HFFc6 (cell line): Measurements from ENCODE around the gene KRT37. TPM values are rescaled to one million over a fixed set of nuclear protein-coding genes. Genes with fewer than 3 reads are reported as not detected.
"Not testable (repeated sequence)": the region's sequence is repeated elsewhere in the genome, so short reads cannot be mapped to it uniquely, and the experiment has no call there.

Experiments used
- DNase-seq: peaks from one replicate; pipeline ENCODE4 v3.0.0-alpha.2; 2018
- H3K27ac Mint-ChIP-seq: 2 replicates; pipeline ENCODE4 v1.8.0; 2020; ENCODE audit warnings: mild to moderate bottlenecking, mixed read lengths
- H3K27me3 Mint-ChIP-seq: 2 replicates; pipeline ENCODE4 v1.8.0; 2021; ENCODE audit warnings: mild to moderate bottlenecking, moderate library complexity, mixed read lengths; ENCODE audit not compliant: insufficient read depth
- H3K36me3 Mint-ChIP-seq: 2 replicates; pipeline ENCODE4 v1.8.0; 2021; ENCODE audit warnings: low read depth, mixed read lengths
- H3K4me1 Mint-ChIP-seq: 2 replicates; pipeline ENCODE4 v1.8.0; 2020; ENCODE audit warnings: low read depth, mixed read lengths
- H3K4me3 Mint-ChIP-seq: 2 replicates; pipeline ENCODE4 v1.8.0; 2020; ENCODE audit warnings: mild to moderate bottlenecking, moderate library complexity, mixed read lengths
- H3K9me3 Mint-ChIP-seq: 2 replicates; pipeline ENCODE4 v1.8.0; 2020; ENCODE audit warnings: mild to moderate bottlenecking, mixed read lengths
- total RNA-seq, 6 experiments: library from RNA; stranded (reverse); fragmentation: NEBNext Ultra II Directional; extraction: Animal tissue kit (Norgen Biotek cat#: 25700); gene quantifications; 2 replicates in 1 of 6; 3 replicates in 5 of 6; pipeline ENCODE4 v1.2.3, GENCODE V29; 2021
- TF ChIP-seq, protein P1 (sequence below): fragments of 200-600 bp; sonication (generic); IDR thresholded peaks from 2 replicates; pipeline ENCODE4 v1.5.0; 2021; ENCODE audit warnings: antibody characterized with exemption, mild to moderate bottlenecking

KRT37 gene
- total RNA-seq, 6 experiments from 2014 or later = not detected

DNA sequence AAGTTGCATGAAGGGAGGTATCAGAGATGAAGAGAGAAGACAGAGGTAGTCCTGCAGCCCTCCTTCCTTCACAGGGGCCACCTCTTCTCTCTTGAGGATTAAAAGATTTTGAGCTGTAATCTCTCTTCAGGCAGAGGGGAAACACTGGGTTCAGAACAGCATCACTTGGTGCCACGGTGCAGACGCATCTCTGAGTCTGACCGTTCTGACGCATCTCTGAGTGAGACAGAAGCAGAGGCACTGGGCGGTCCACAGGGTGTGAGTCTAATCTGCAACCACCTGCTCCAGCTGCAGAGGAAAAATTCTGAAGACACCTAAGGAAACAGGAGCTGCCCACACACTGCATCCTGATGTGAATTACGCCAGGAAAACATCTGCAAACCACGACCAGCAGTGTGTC lies 5.3 kb upstream of the KRT37 start:
- Mint-ChIP-seq H3K27ac (no peak overlapping the region), H3K36me3 (no peaks in the 10 kb centered on the region), H3K4me1 (peaks cover 22% of the 10 kb centered on the region), H3K4me3 (no peak overlapping the region), H3K9me3 (no peaks in the 10 kb centered on the region), H3K27me3 (no peaks in the 10 kb centered on the region)
- TF ChIP-seq, protein P1, sequence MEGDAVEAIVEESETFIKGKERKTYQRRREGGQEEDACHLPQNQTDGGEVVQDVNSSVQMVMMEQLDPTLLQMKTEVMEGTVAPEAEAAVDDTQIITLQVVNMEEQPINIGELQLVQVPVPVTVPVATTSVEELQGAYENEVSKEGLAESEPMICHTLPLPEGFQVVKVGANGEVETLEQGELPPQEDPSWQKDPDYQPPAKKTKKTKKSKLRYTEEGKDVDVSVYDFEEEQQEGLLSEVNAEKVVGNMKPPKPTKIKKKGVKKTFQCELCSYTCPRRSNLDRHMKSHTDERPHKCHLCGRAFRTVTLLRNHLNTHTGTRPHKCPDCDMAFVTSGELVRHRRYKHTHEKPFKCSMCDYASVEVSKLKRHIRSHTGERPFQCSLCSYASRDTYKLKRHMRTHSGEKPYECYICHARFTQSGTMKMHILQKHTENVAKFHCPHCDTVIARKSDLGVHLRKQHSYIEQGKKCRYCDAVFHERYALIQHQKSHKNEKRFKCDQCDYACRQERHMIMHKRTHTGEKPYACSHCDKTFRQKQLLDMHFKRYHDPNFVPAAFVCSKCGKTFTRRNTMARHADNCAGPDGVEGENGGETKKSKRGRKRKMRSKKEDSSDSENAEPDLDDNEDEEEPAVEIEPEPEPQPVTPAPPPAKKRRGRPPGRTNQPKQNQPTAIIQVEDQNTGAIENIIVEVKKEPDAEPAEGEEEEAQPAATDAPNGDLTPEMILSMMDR = no peak
- no peak for DNase-seq

DNA sequence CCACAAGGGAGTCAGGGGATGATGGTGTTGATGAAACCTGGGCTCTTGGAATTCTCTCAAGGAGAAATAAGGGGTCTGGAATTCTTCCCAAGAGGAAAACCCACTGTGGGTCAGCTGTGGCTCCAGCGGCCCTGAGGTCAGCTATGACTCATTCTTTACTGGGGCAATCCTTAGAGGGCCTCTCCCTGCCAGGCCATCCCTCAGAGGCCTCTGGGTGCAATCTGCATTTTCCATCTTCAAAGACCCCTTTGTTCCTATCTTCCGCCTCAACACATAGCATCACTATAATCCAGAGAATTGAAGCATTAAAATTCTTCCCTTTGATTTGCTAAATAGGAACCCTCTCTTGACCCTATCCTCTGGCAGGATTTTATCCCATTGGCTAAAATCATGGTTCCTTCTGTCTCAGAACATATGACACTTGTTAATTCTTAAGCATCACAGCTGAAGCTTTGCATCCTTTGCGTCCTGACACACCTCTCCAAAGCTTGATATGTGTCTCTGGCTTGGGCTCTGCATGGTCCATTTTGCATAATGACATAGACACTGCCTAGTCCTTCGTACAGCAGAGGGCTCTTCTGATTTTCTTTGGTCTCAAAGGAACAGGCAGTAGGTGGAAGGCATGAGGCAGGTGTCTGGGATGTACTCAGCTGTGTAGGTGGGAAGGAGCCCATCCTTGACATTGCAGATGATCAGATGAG lies 4.4 kb upstream of the KRT37 start:
- no peak for DNase-seq
- H3K4me3 Mint-ChIP-seq = no peak overlapping the region
- no peaks in the 10 kb centered on the region for H3K9me3 Mint-ChIP-seq
- no peaks in the 10 kb centered on the region for H3K27me3 Mint-ChIP-seq
- peaks cover 22% of the 10 kb centered on the region for H3K4me1 Mint-ChIP-seq
- H3K36me3 Mint-ChIP-seq = no peaks in the 10 kb centered on the region
- H3K27ac Mint-ChIP-seq = no peak overlapping the region
- TF ChIP-seq, protein P1 = no peak

GRCh38 chr17:41422586-41422985 lies 1.8 kb downstream of the KRT37 start:
- peaks cover 43% of the 10 kb centered on the region for H3K4me1 Mint-ChIP-seq
- not testable (repeated sequence) for H3K9me3 Mint-ChIP-seq, H3K4me3 Mint-ChIP-seq, H3K36me3 Mint-ChIP-seq, H3K27me3 Mint-ChIP-seq, DNase-seq, H3K27ac Mint-ChIP-seq

DNA sequence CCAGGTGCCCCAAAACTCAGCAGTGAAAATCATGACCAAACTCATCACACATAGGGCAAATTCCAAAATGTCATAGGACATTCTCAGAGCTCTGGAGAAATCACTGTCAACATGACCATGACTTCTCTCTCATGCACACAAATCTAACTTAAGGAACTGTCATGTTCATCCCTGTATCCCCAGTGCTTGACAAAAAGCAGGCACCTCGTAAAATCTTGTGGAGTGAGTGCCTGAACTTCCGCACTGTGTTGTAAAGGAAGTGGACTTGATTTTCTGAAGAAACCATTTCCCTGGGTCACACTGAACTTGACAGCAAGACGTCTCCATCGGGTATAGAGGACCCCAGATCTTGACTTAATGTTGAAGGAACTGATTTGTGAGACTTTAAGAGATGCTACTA lies 2.8 kb downstream of the KRT37 start:
- no peak overlapping the region for H3K4me3 Mint-ChIP-seq
- H3K4me1 Mint-ChIP-seq = peaks cover 52% of the 10 kb centered on the region
- no peaks in the 10 kb centered on the region for H3K36me3 Mint-ChIP-seq
- peak overlapping the region; percentile 60; the same call in 1 of the 2 replicates for H3K27ac Mint-ChIP-seq
- TF ChIP-seq, protein P1 = no peak
- no peak for DNase-seq
- no peaks in the 10 kb centered on the region for H3K27me3 Mint-ChIP-seq
- H3K9me3 Mint-ChIP-seq = no peaks in the 10 kb centered on the region

- Mint-ChIP-seq H3K4me1 (peaks cover 57% of the 10 kb centered on the region), H3K36me3 (no peaks in the 10 kb centered on the region), H3K4me3 (peak overlapping the region; percentile 1; the same call in 1 of the 2 replicates), H3K9me3 (no peaks in the 10 kb centered on the region), H3K27me3 (no peaks in the 10 kb centered on the region), H3K27ac (peak overlapping the region; percentile 67)
- peak; percentile 79 for DNase-seq
- TF ChIP-seq, protein P1 = no peak
These were observed 3.3 kb downstream of the KRT37 start for GRCh38 chr17:41421116-41421515.

DNA sequence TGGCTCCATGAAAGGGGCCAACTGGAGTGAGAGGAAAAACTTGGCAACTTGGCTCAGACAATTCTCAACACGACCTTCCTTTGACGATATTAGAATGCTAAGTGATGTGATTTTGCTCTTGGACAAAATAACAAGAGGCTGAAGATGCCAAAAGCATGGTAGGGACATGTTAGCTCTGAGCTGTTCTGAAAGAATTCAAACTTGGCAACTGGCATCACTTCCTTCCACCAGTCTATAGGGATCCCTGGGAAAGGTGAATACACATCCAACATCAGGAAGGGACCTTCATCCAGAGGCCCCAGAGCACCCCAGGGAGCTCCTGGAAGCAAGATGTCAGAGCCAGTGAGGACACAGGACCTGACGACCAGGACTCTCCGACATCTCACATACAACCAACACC lies 4.3 kb downstream of the KRT37 start:
- Mint-ChIP-seq H3K27ac (peak overlapping the region; percentile 67; the same call in 1 of the 2 replicates), H3K27me3 (no peaks in the 10 kb centered on the region), H3K4me1 (peaks cover 67% of the 10 kb centered on the region), H3K9me3 (no peaks in the 10 kb centered on the region), H3K36me3 (no peaks in the 10 kb centered on the region), H3K4me3 (no peak overlapping the region)
- no peak for DNase-seq
- TF ChIP-seq, protein P1 = no peak
